BJ (cell line): Measurements from ENCODE around the gene UPK3A. TPM values are rescaled to one million over a fixed set of nuclear protein-coding genes. Genes with fewer than 3 reads are reported as not detected.

Experiments used
- CTCF ChIA-PET: fragments of 350-600 bp; formaldehyde crosslinking; extraction: SDS; loops from one replicate; lab custom pipeline; 2021; ENCODE audit warnings: antibody characterized with exemption, inconsistent platforms; lab: Yijun Ruan, JAX
- POLR2A ChIA-PET: fragments of 300-600 bp; sonication (Branson Sonifier 250); formaldehyde crosslinking; extraction: SDS; loops from one replicate; lab custom pipeline; 2021; ENCODE audit warnings: antibody characterized with exemption; lab: Charles Lee
- DNase-seq: peaks from one replicate; pipeline ENCODE4 v3.0.0-alpha.2; 2011; ENCODE audit warnings: low read depth
- H3K27me3 ChIP-seq: 2 replicates; pipeline ENCODE4 v1.6.0; 2011; ENCODE audit warnings: low read length; ENCODE audit not compliant: control insufficient read depth, insufficient read depth
- H3K36me3 ChIP-seq: 2 replicates; pipeline ENCODE4 v1.5.1; 2011; ENCODE audit warnings: low read length; ENCODE audit not compliant: control insufficient read depth, insufficient read depth
- H3K4me3 ChIP-seq: 2 replicates; pipeline ENCODE4 v1.5.1; 2011; ENCODE audit warnings: low read depth, mild to moderate bottlenecking, control low read depth, low read length
- polyA plus RNA-seq: library from polyadenylated mRNA; depleted of rRNA; stranded (reverse); fragments of >200 nt; gene quantifications from 2 replicates; pipeline ENCODE4 v1.2.3, GENCODE V29; 2011
- TF ChIP-seq, protein P1 (sequence below): IDR thresholded peaks from 2 replicates; pipeline ENCODE4 v1.5.1; 2011; ENCODE audit warnings: low read depth, mild to moderate bottlenecking, control low read depth, inconsistent platforms, low read length, moderate library complexity; ENCODE audit not compliant: insufficient read depth

UPK3A gene
- polyA plus RNA-seq, 1 experiment = not detected

GRCh38 chr22:45314786-45315185 lies 30.0 kb downstream of the UPK3A start:
- no peak overlapping the region for H3K4me3 ChIP-seq
- H3K36me3 ChIP-seq = no peaks in the 10 kb centered on the region
- ChIA-PET POLR2A (no interaction called here), CTCF (interaction anchor here (0.9 kb wide), 1 partner anchor 9 kb away, joined by 3 read pairs; no protein-coding TSS in a partner anchor)
- no peaks in the 10 kb centered on the region for H3K27me3 ChIP-seq
- TF ChIP-seq, protein P1, sequence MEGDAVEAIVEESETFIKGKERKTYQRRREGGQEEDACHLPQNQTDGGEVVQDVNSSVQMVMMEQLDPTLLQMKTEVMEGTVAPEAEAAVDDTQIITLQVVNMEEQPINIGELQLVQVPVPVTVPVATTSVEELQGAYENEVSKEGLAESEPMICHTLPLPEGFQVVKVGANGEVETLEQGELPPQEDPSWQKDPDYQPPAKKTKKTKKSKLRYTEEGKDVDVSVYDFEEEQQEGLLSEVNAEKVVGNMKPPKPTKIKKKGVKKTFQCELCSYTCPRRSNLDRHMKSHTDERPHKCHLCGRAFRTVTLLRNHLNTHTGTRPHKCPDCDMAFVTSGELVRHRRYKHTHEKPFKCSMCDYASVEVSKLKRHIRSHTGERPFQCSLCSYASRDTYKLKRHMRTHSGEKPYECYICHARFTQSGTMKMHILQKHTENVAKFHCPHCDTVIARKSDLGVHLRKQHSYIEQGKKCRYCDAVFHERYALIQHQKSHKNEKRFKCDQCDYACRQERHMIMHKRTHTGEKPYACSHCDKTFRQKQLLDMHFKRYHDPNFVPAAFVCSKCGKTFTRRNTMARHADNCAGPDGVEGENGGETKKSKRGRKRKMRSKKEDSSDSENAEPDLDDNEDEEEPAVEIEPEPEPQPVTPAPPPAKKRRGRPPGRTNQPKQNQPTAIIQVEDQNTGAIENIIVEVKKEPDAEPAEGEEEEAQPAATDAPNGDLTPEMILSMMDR = no peak
- DNase-seq = no peak

DNA sequence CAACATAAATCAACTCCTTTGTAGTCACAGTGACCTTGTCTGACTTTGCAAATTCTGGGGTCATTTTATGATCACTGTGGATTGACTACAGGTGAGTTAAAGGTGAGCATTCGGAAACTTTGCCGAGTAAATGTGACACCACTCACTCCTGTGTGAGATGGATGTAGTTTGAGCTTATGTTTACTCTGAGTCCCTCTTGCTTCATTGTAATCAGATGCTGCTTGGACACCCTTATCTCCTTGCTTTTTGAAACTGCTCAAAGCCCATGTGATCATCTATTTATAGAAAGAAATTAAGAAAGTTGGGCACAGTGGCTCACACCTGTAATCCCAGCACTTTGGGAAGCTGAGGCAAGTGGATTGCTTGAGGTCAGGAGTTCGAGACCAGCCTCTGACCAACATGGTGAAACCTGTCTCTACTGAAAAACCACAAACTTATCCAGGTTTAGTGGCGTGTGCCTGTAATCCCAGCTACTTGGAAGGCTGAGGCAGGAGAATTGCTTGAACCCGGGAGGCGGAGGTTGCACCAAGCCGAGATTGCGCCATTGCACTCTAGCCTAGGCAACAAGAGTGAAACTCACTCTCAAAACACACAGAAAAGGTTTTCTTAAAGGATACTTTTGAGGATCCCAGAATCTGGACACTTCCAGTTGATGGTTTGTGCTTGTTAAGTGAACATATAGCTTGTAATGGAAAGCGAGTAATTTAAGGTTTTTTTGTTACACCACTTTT lies 32.2 kb downstream of the UPK3A start:
- no peak for DNase-seq
- Histone ChIP-seq H3K36me3 (no peaks in the 10 kb centered on the region), H3K27me3 (no peaks in the 10 kb centered on the region), H3K4me3 (no peak overlapping the region)
- CTCF ChIA-PET = interaction anchor here (1.4 kb wide), 1 partner anchor 14 kb away, joined by 3 read pairs; no protein-coding TSS in a partner anchor
- TF ChIP-seq, protein P1 = no peak
- POLR2A ChIA-PET = no interaction called here

GRCh38 chr22:45317551-45318167 lies 32.9 kb downstream of the UPK3A start:
- DNase-seq = no peak
- H3K4me3 ChIP-seq = no peak overlapping the region
- TF ChIP-seq, protein P1 = peak; percentile 22; the same call in 1 of the 2 replicates
- H3K27me3 ChIP-seq = no peaks in the 10 kb centered on the region
- ChIA-PET CTCF (interaction anchor here (1.4 kb wide), 1 partner anchor 13 kb away, joined by 3 read pairs; no protein-coding TSS in a partner anchor), POLR2A (no interaction called here)
- H3K36me3 ChIP-seq = no peaks in the 10 kb centered on the region

- Histone ChIP-seq H3K4me3 (no peak overlapping the region), H3K27me3 (no peaks in the 10 kb centered on the region), H3K36me3 (peaks cover 1% of the 10 kb centered on the region)
- DNase-seq = peak; percentile 65
- CTCF ChIA-PET = interaction anchor here (1.4 kb wide), 1 partner anchor 13 kb away, joined by 3 read pairs; no protein-coding TSS in a partner anchor
- TF ChIP-seq, protein P1 = no peak
- POLR2A ChIA-PET = no interaction called here
These were observed 33.4 kb downstream of the UPK3A start for GRCh38 chr22:45318168-45318557.

DNA sequence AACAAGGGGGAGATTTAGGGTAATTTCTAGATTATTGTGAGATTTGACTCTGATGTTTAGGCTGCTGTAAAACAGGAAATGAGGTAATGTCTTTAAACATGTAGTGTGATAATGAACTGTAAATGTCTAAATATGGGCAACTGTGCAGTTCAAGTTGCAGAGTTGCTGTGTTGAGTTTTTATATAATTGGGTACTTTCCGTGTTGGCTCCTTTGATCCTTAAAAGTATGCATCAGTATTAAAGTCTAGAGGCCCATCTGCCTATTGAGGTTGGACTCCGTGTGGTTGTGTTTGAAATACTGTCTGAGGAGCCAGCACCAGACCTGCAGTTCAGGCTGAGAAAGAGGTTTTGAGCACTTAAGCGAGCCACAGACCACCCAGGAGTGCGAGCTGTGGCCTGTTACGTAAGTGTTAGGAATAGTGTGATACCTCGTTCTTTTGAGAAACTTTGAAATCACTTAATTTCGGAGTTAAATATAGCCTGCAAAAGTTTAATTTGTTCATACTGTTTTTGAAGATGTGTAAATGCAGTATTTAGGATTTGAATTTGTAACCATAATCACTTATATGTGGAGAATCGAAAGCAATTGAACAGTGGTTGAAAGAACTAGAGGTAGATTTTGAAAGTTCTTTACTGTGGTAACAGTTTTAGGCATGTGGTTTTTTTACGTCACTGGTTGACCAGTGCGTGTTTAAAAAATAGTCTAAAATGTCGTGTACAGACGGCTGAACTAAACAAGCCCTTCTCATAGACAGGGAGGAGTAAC lies 34.0 kb downstream of the UPK3A start:
- H3K4me3 ChIP-seq = no peak overlapping the region
- ChIA-PET CTCF (interaction anchor here (1.4 kb wide), 1 partner anchor 12 kb away, joined by 3 read pairs; no protein-coding TSS in a partner anchor), POLR2A (no interaction called here)
- no peaks in the 10 kb centered on the region for H3K27me3 ChIP-seq
- no peak for DNase-seq
- H3K36me3 ChIP-seq = peaks cover 6% of the 10 kb centered on the region
- TF ChIP-seq, protein P1 = no peak
